ENCODE results near the gene TMEM132D. TPM values are rescaled to one million over a fixed set of nuclear protein-coding genes. Genes with fewer than 3 reads are reported as not detected.

The TMEM132D gene
- total RNA-seq, 2 experiments from 2014 or later: not detected

- Histone ChIP-seq H4K20me1 (ENCODE audit: insufficient read depth, low read length) (no peaks in the 10 kb centered on the region), H3K9me2 (ENCODE audit: insufficient read depth, low read length) (no peaks in the 10 kb centered on the region), H3K79me2 (ENCODE audit: insufficient read depth, low read depth, low read length) (no peaks in the 10 kb centered on the region), H2AFZ (ENCODE audit: low read length) (no peak overlapping the region), H3K4me2 (ENCODE audit: low read length) (no peak overlapping the region), H3K4me1 (ENCODE audit: insufficient read depth, low read length, poor library complexity, severe bottlenecking) (no peaks in the 10 kb centered on the region), H3K4me3 (ENCODE audit: low read depth, low read length, poor library complexity, severe bottlenecking) (no peak overlapping the region), H3K9me3 (ENCODE audit: low read length) (no peaks in the 10 kb centered on the region), H3K27ac (ENCODE audit: low read depth, low read length, poor library complexity, severe bottlenecking) (no peak overlapping the region), H3K36me3 (ENCODE audit: insufficient read depth, low read length) (no peaks in the 10 kb centered on the region)
- BruUV-seq (replicated peaks): no TSS peak
- POLR2A ChIA-PET: interaction anchor here (0.6 kb wide), 1 partner anchor 16 kb away, joined by 5 read pairs; no protein-coding TSS in a partner anchor
- TF ChIP-seq, protein P1, sequence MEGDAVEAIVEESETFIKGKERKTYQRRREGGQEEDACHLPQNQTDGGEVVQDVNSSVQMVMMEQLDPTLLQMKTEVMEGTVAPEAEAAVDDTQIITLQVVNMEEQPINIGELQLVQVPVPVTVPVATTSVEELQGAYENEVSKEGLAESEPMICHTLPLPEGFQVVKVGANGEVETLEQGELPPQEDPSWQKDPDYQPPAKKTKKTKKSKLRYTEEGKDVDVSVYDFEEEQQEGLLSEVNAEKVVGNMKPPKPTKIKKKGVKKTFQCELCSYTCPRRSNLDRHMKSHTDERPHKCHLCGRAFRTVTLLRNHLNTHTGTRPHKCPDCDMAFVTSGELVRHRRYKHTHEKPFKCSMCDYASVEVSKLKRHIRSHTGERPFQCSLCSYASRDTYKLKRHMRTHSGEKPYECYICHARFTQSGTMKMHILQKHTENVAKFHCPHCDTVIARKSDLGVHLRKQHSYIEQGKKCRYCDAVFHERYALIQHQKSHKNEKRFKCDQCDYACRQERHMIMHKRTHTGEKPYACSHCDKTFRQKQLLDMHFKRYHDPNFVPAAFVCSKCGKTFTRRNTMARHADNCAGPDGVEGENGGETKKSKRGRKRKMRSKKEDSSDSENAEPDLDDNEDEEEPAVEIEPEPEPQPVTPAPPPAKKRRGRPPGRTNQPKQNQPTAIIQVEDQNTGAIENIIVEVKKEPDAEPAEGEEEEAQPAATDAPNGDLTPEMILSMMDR (conservative IDR thresholded peaks at IDR 0.05; ENCODE audit: low read length): no peak
- no peak for TF ChIP-seq EZH2phosphoT487 (IDR thresholded peaks at IDR 0.05; ENCODE audit: borderline replicate concordance, low read depth, low read length)
- no peak for DNase-seq (ENCODE audit: low spot score)
- intact Hi-C loops (cut with micrococcal nuclease; ENCODE audit: unreplicated experiment): no loop called here
- CTCF ChIA-PET (ENCODE audit: unreplicated experiment): no interaction called here
These were observed 34.3 kb upstream of the TMEM132D start for GRCh38 chr12:129938089-129938488.

GRCh38 chr12:129937426-129937825 lies 33.6 kb upstream of the TMEM132D start:
- POLR2A ChIA-PET: no interaction called here
- CTCF ChIA-PET (ENCODE audit: unreplicated experiment): no interaction called here
- TF ChIP-seq, protein P1 (conservative IDR thresholded peaks at IDR 0.05; ENCODE audit: low read length): no peak
- TF ChIP-seq EZH2phosphoT487 (IDR thresholded peaks at IDR 0.05; ENCODE audit: borderline replicate concordance, low read depth, low read length): no peak
- Histone ChIP-seq H3K9me3 (ENCODE audit: low read length) (no peaks in the 10 kb centered on the region), H3K27ac (ENCODE audit: low read depth, low read length, poor library complexity, severe bottlenecking) (no peak overlapping the region), H3K4me1 (ENCODE audit: insufficient read depth, low read length, poor library complexity, severe bottlenecking) (no peaks in the 10 kb centered on the region), H2AFZ (ENCODE audit: low read length) (no peak overlapping the region), H3K9me2 (ENCODE audit: insufficient read depth, low read length) (no peaks in the 10 kb centered on the region), H3K79me2 (ENCODE audit: insufficient read depth, low read depth, low read length) (no peaks in the 10 kb centered on the region), H4K20me1 (ENCODE audit: insufficient read depth, low read length) (no peaks in the 10 kb centered on the region), H3K36me3 (ENCODE audit: insufficient read depth, low read length) (no peaks in the 10 kb centered on the region), H3K4me3 (ENCODE audit: low read depth, low read length, poor library complexity, severe bottlenecking) (no peak overlapping the region), H3K4me2 (ENCODE audit: low read length) (no peak overlapping the region)
- no peak for DNase-seq (ENCODE audit: low spot score)
- intact Hi-C loops (cut with micrococcal nuclease; ENCODE audit: unreplicated experiment): no loop called here
- BruUV-seq (replicated peaks): no TSS peak

DNA sequence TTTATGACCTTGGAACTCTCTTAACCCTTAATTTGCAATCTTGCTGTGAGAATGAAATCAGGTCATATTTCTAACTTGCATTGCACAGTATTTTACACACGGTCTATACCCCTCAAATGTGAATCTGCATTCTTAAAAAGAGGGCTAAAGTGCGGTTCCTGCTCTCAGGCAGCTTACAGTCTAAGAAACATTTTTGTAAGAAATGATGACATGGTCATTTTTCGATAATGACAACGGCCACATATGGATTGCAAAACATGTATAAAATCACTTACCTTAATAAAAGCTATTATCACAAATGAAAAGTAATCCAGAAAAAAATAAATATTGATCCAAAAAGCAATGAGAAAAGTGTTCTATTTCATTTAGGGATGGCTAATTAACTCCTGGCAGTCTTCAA lies 24.8 kb upstream of the TMEM132D start:
- intact Hi-C loops (cut with micrococcal nuclease; ENCODE audit: unreplicated experiment): no loop called here
- no TSS peak for BruUV-seq (replicated peaks)

More for the DNA sequence above, 24.8 kb upstream of the TMEM132D start:
- Histone ChIP-seq H3K4me3 (ENCODE audit: low read depth, low read length, poor library complexity, severe bottlenecking) (no peak overlapping the region), H4K20me1 (ENCODE audit: insufficient read depth, low read length) (no peaks in the 10 kb centered on the region), H3K4me1 (ENCODE audit: insufficient read depth, low read length, poor library complexity, severe bottlenecking) (no peaks in the 10 kb centered on the region), H3K79me2 (ENCODE audit: insufficient read depth, low read depth, low read length) (no peaks in the 10 kb centered on the region), H2AFZ (ENCODE audit: low read length) (no peak overlapping the region), H3K27ac (ENCODE audit: low read depth, low read length, poor library complexity, severe bottlenecking) (no peak overlapping the region), H3K4me2 (ENCODE audit: low read length) (no peak overlapping the region), H3K9me2 (ENCODE audit: insufficient read depth, low read length) (no peaks in the 10 kb centered on the region), H3K9me3 (ENCODE audit: low read length) (no peaks in the 10 kb centered on the region), H3K36me3 (ENCODE audit: insufficient read depth, low read length) (no peaks in the 10 kb centered on the region)
- TF ChIP-seq EZH2phosphoT487 (IDR thresholded peaks at IDR 0.05; ENCODE audit: borderline replicate concordance, low read depth, low read length): no peak
- TF ChIP-seq, protein P1 (conservative IDR thresholded peaks at IDR 0.05; ENCODE audit: low read length): no peak
- ChIA-PET POLR2A (no interaction called here), CTCF (ENCODE audit: unreplicated experiment) (no interaction called here)
- no peak for DNase-seq (ENCODE audit: low spot score)

Measured in OCI-LY7 (cell line).